GM23338 (cell line): ENCODE data around the gene CNR1. TPM values are rescaled to one million over a fixed set of nuclear protein-coding genes. Genes with fewer than 3 reads are reported as not detected.

Experiments
- ATAC-seq: fragments of 200-7000 bp; cut with Tn5 transposase; 3 replicates; pipeline ENCODE4 v1.9.1; 2020
- DNase-seq: peaks from one replicate; pipeline ENCODE4 v3.0.0-alpha.2; 2015; ENCODE audit warnings: low spot score
- H2AFZ ChIP-seq: fragments of 200-600 bp; sonication (generic); 2 replicates; pipeline ENCODE4 v1.8.0; 2016; ENCODE audit warnings: antibody characterized with exemption, mild to moderate bottlenecking, moderate library complexity
- H3F3A ChIP-seq: fragments of 200-600 bp; sonication (generic); replicated peaks from 2 replicates; pipeline ENCODE4 v1.8.0; 2017; ENCODE audit warnings: antibody characterized with exemption, mixed run types, low read depth
- H3K27ac ChIP-seq: fragments of 200-600 bp; sonication (generic); 2 replicates; pipeline ENCODE4 v1.6.1; 2016; ENCODE audit warnings: low read depth
- H3K27me3 ChIP-seq: fragments of 200-600 bp; sonication (generic); 2 replicates; pipeline ENCODE4 v1.8.0; 2016; ENCODE audit warnings: mild to moderate bottlenecking, mixed run types, moderate library complexity; ENCODE audit not compliant: insufficient read depth
- H3K36me3 ChIP-seq: fragments of 200-600 bp; sonication (generic); 2 replicates; pipeline ENCODE4 v1.8.0; 2016; ENCODE audit warnings: mild to moderate bottlenecking; ENCODE audit not compliant: insufficient read depth
- H3K4me1 ChIP-seq: fragments of 200-600 bp; sonication (generic); 2 replicates; pipeline ENCODE4 v1.8.0; 2016; ENCODE audit warnings: mild to moderate bottlenecking, moderate library complexity; ENCODE audit not compliant: insufficient read depth
- H3K4me2 ChIP-seq: fragments of 200-600 bp; sonication (generic); 2 replicates; pipeline ENCODE4 v1.7.1; 2017; ENCODE audit warnings: mixed run types
- H3K4me3 ChIP-seq: fragments of 200-600 bp; sonication (generic); 2 replicates; pipeline ENCODE4 v1.6.1; 2016; ENCODE audit warnings: mixed run types
- H3K79me2 ChIP-seq: fragments of 200-600 bp; sonication (generic); replicated peaks from 2 replicates; pipeline ENCODE4 v1.8.0; 2017; ENCODE audit warnings: mild to moderate bottlenecking; ENCODE audit not compliant: insufficient read depth
- H3K9me2 ChIP-seq: fragments of 200-600 bp; sonication (generic); 2 replicates; pipeline ENCODE4 v1.8.0; 2017; ENCODE audit not compliant: insufficient read depth
- H4K20me1 ChIP-seq: fragments of 200-600 bp; sonication (generic); replicated peaks from 2 replicates; pipeline ENCODE4 v1.8.0; 2017; ENCODE audit warnings: mild to moderate bottlenecking; ENCODE audit not compliant: insufficient read depth
- H3K27ac Mint-ChIP-seq: 2 replicates; pipeline ENCODE4 v1.8.0; 2020; ENCODE audit warnings: inconsistent platforms, mild to moderate bottlenecking, moderate library complexity, mixed read lengths
- H3K27me3 Mint-ChIP-seq: 3 replicates; pipeline ENCODE4 v1.8.0; 2022; ENCODE audit warnings: low read depth, mild to moderate bottlenecking, moderate library complexity, mixed read lengths, inconsistent platforms; ENCODE audit not compliant: insufficient read depth, poor library complexity
- H3K36me3 Mint-ChIP-seq: 3 replicates; pipeline ENCODE4 v1.8.0; 2021; ENCODE audit warnings: low read depth, mild to moderate bottlenecking, inconsistent platforms, moderate library complexity, mixed read lengths
- H3K4me1 Mint-ChIP-seq: 3 replicates; pipeline ENCODE4 v1.8.0; 2020; ENCODE audit warnings: mild to moderate bottlenecking, inconsistent platforms, mixed read lengths
- H3K4me3 Mint-ChIP-seq: 3 replicates; pipeline ENCODE4 v1.8.0; 2021; ENCODE audit warnings: moderate library complexity, mild to moderate bottlenecking, inconsistent platforms, mixed read lengths
- H3K9me3 Mint-ChIP-seq: 3 replicates; pipeline ENCODE4 v1.8.0; 2020; ENCODE audit warnings: moderate library complexity, mild to moderate bottlenecking, inconsistent platforms, mixed read lengths
- CREB1 ChIP-seq: fragments of 250-450 bp; sonication (Bioruptor Pico); IDR thresholded peaks from 2 replicates; pipeline ENCODE4 v1.5.0; 2020; ENCODE audit warnings: low read depth, mild to moderate bottlenecking, moderate library complexity
- CTCF ChIP-seq, 2 experiments: fragments of 200-600 bp in 1 of 2; sonication (generic) in 1 of 2; conservative IDR thresholded peaks; 2 replicates each; pipeline versions ENCODE4 v1.5.1 to v1.6.1; 2016 to 2017; ENCODE audit warnings: antibody characterized with exemption in 2 of 2, low read depth in 2 of 2, mild to moderate bottlenecking in 2 of 2, moderate library complexity in 1 of 2
- ETS1 ChIP-seq: IDR thresholded peaks from 2 replicates; pipeline ENCODE4 v1.6.1; 2016; ENCODE audit warnings: antibody characterized with exemption
- EZH2 ChIP-seq: fragments of 200-600 bp; sonication (generic); IDR thresholded peaks from one replicate; pipeline ENCODE4 v1.8.0; 2017; ENCODE audit warnings: antibody characterized with exemption, mild to moderate bottlenecking, low read depth; ENCODE audit not compliant: unreplicated experiment
- EZH2phosphoT487 ChIP-seq: fragments of 200-600 bp; sonication (generic); IDR thresholded peaks from one replicate; pipeline ENCODE4 v1.8.1; 2018; ENCODE audit warnings: antibody characterized with exemption; ENCODE audit not compliant: unreplicated experiment
- JUNB ChIP-seq: IDR thresholded peaks from one replicate; pipeline ENCODE4 v1.6.1; 2016; ENCODE audit warnings: antibody characterized with exemption; ENCODE audit not compliant: unreplicated experiment
- NANOG ChIP-seq: IDR thresholded peaks from 2 replicates; pipeline ENCODE4 v1.6.1; 2016; ENCODE audit warnings: antibody characterized with exemption, borderline replicate concordance
- POLR2AphosphoS5 ChIP-seq: IDR thresholded peaks from 2 replicates; pipeline ENCODE4 v1.6.1; 2016; ENCODE audit warnings: antibody characterized with exemption, low read depth
- REST ChIP-seq: IDR thresholded peaks from one replicate; pipeline ENCODE4 v1.6.1; 2018; ENCODE audit warnings: antibody characterized with exemption; ENCODE audit not compliant: unreplicated experiment
- STAT1 ChIP-seq: IDR thresholded peaks from one replicate; pipeline ENCODE4 v1.6.1; 2016; ENCODE audit warnings: antibody characterized with exemption; ENCODE audit not compliant: unreplicated experiment
- ZNF114 ChIP-seq: fragments of 250-450 bp; sonication (Bioruptor Pico); IDR thresholded peaks from 2 replicates; pipeline ENCODE4 v1.5.0; 2020; ENCODE audit warnings: mild to moderate bottlenecking, moderate library complexity
- ZNF331 ChIP-seq: fragments of 250-450 bp; sonication (Bioruptor Pico); IDR thresholded peaks from 2 replicates; pipeline ENCODE4 v1.5.0; 2020; ENCODE audit warnings: low read depth, mild to moderate bottlenecking, moderate library complexity
- ZNF462 ChIP-seq: fragments of 250-450 bp; sonication (Bioruptor Pico); IDR thresholded peaks from 2 replicates; pipeline ENCODE4 v1.5.0; 2020; ENCODE audit warnings: mild to moderate bottlenecking, moderate library complexity
- polyA plus RNA-seq: library from polyadenylated mRNA; unstranded; fragments of >200 nt; fragmentation: Nextera tagmentation; extraction: Ambion mirVana; gene quantifications from 2 replicates; pipeline ENCODE4 v1.2.1, GENCODE V29; 2016
- total RNA-seq: library from RNA; depleted of rRNA; stranded (reverse); fragments of >200 nt; shearing (Covaris generic); gene quantifications from 2 replicates; pipeline ENCODE4 v1.2.3, GENCODE V29; 2014

The CNR1 gene
- total and polyA plus RNA-seq, 2 experiments from 2014 or later: 0.71 to 2.6 TPM

- no peaks in the 10 kb centered on the region for H3K36me3 Mint-ChIP-seq
- Histone ChIP-seq H3K9me2 (no peaks in the 10 kb centered on the region; the same call in 1 of the 2 replicates), H3K4me2 (no peak overlapping the region)
These were observed 8.8 kb upstream of the CNR1 start for GRCh38 chr6:88174906-88175305.

More at GRCh38 chr6:88174906-88175305, 8.8 kb upstream of the CNR1 start:
- Mint-ChIP-seq H3K4me3 (no peak overlapping the region), H3K27me3 (peaks cover 2% of the 10 kb centered on the region), H3K27ac (no peak overlapping the region), H3K4me1 (peaks cover 24% of the 10 kb centered on the region), H3K9me3 (no peaks in the 10 kb centered on the region)
- Histone ChIP-seq H3K79me2 (no peaks in the 10 kb centered on the region), H3K4me1 (peaks cover 18% of the 10 kb centered on the region; the same call in 1 of the 2 replicates), H3K4me3 (no peak overlapping the region), H3F3A (no peaks in the 10 kb centered on the region), H3K27ac (no peak overlapping the region), H2AFZ (no peak overlapping the region), H3K27me3 (no peaks in the 10 kb centered on the region; the same call in 1 of the 2 replicates), H4K20me1 (no peaks in the 10 kb centered on the region), H3K36me3 (no peaks in the 10 kb centered on the region)
- TF ChIP-seq REST (no peak), JUNB (no peak), STAT1 (no peak), NANOG (no peak), EZH2 (no peak), CREB1 (no peak), POLR2AphosphoS5 (no peak), ZNF114 (CRISPR knock-in tag) (no peak), CTCF (conservative IDR thresholded peaks at IDR 0.05; ENCODE audit: low read depth in 2 of 2) (no peak), ZNF462 (CRISPR knock-in tag) (no peak), EZH2phosphoT487 (no peak), ZNF331 (no peak), ETS1 (no peak)
- no peak for DNase-seq
- ATAC-seq: no peak
